Activated CD8-positive, alpha-beta T cell treated with anti-CD3 and anti-CD28 coated beads for 36 hours (primary cell): Measurements from ENCODE around the gene CFAP58. TPM values are rescaled to one million over a fixed set of nuclear protein-coding genes. Genes with fewer than 3 reads are reported as not detected.

ENCODE experiments used
- ATAC-seq: fragments of 200-7000 bp; cut with Tn5 transposase; one replicate; pipeline ENCODE4 v1.10.0; 2021; ENCODE audit warnings: mild to moderate bottlenecking, moderate library complexity
- CTCF ChIA-PET: fragments of 350-600 bp; sonication (Branson Sonifier 250); formaldehyde crosslinking; loops from one replicate; lab custom pipeline; 2021; ENCODE audit warnings: antibody characterized with exemption; lab: Charles Lee
- POLR2A ChIA-PET: fragments of 350-600 bp; sonication (Branson Sonifier 250); formaldehyde crosslinking; loops from one replicate; lab custom pipeline; 2021; ENCODE audit warnings: antibody characterized with exemption; lab: Charles Lee
- DNase-seq: peaks from one replicate; pipeline ENCODE4 v3.0.0-alpha.2; 2020
- H3K27ac Mint-ChIP-seq: one replicate; pipeline ENCODE4 v1.8.0; 2021; ENCODE audit warnings: mild to moderate bottlenecking, mixed read lengths
- H3K27me3 Mint-ChIP-seq: one replicate; pipeline ENCODE4 v1.8.0; 2021; ENCODE audit warnings: mixed read lengths
- H3K36me3 Mint-ChIP-seq: one replicate; pipeline ENCODE4 v1.8.0; 2021; ENCODE audit warnings: low read depth, mixed read lengths
- H3K4me1 Mint-ChIP-seq: one replicate; pipeline ENCODE4 v1.8.0; 2021; ENCODE audit warnings: low read depth, mixed read lengths
- H3K4me3 Mint-ChIP-seq: one replicate; pipeline ENCODE4 v1.8.0; 2021; ENCODE audit warnings: mild to moderate bottlenecking, moderate library complexity, mixed read lengths
- H3K9me3 Mint-ChIP-seq: one replicate; pipeline ENCODE4 v1.8.0; 2021; ENCODE audit warnings: mixed read lengths
- intact Hi-C: fragments of 100-400 bp; cut with micrococcal nuclease; formaldehyde crosslinking; loops from one replicate; pipeline ENCODE4 v1.10.0; 2022
- total RNA-seq, 2 experiments: library from RNA; stranded (reverse); gene quantifications; one replicate each; pipeline ENCODE4 v1.2.3, GENCODE V29; 2021
- TF ChIP-seq, protein P1 (sequence below): fragments of 200-600 bp; IDR thresholded peaks from one replicate; pipeline ENCODE4 v1.8.0; 2022; ENCODE audit warnings: antibody characterized with exemption, mild to moderate bottlenecking

Gene CFAP58
- total RNA-seq, 2 experiments from 2014 or later, result 0.27 to 0.38 TPM

- no peak overlapping the region for H3K27ac Mint-ChIP-seq
- no peak overlapping the region for H3K4me3 Mint-ChIP-seq
- POLR2A ChIA-PET, result no interaction called here
- CTCF ChIA-PET, result no interaction called here
- no peaks in the 10 kb centered on the region for H3K36me3 Mint-ChIP-seq
- TF ChIP-seq, protein P1, sequence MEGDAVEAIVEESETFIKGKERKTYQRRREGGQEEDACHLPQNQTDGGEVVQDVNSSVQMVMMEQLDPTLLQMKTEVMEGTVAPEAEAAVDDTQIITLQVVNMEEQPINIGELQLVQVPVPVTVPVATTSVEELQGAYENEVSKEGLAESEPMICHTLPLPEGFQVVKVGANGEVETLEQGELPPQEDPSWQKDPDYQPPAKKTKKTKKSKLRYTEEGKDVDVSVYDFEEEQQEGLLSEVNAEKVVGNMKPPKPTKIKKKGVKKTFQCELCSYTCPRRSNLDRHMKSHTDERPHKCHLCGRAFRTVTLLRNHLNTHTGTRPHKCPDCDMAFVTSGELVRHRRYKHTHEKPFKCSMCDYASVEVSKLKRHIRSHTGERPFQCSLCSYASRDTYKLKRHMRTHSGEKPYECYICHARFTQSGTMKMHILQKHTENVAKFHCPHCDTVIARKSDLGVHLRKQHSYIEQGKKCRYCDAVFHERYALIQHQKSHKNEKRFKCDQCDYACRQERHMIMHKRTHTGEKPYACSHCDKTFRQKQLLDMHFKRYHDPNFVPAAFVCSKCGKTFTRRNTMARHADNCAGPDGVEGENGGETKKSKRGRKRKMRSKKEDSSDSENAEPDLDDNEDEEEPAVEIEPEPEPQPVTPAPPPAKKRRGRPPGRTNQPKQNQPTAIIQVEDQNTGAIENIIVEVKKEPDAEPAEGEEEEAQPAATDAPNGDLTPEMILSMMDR, result no peak
- peaks cover 5% of the 10 kb centered on the region for H3K27me3 Mint-ChIP-seq
- DNase-seq (peak; percentile 8), ATAC-seq (no peak)
- intact Hi-C loops, result no loop called here
- no peaks in the 10 kb centered on the region for H3K4me1 Mint-ChIP-seq
- no peaks in the 10 kb centered on the region for H3K9me3 Mint-ChIP-seq
Measured at GRCh38 chr10:104478380-104478779, 124.7 kb downstream of the CFAP58 start.

GRCh38 chr10:104479906-104480593, 126.4 kb downstream of the CFAP58 start:
- no peak overlapping the region for H3K4me3 Mint-ChIP-seq
- ChIA-PET POLR2A (no interaction called here), CTCF (no interaction called here)
- TF ChIP-seq, protein P1, result no peak
- H3K27me3 Mint-ChIP-seq, result peaks cover 5% of the 10 kb centered on the region
- DNase-seq (no peak), ATAC-seq (no peak)
- H3K27ac Mint-ChIP-seq, result no peak overlapping the region
- no peaks in the 10 kb centered on the region for H3K4me1 Mint-ChIP-seq
- H3K9me3 Mint-ChIP-seq, result no peaks in the 10 kb centered on the region
- H3K36me3 Mint-ChIP-seq, result no peaks in the 10 kb centered on the region
- intact Hi-C loops, result no loop called here

GRCh38 chr10:104480797-104481196, 127.2 kb downstream of the CFAP58 start:
- ATAC-seq (no peak), DNase-seq (no peak)
- Mint-ChIP-seq H3K9me3 (no peaks in the 10 kb centered on the region), H3K27ac (no peak overlapping the region), H3K4me1 (no peaks in the 10 kb centered on the region), H3K27me3 (peaks cover 5% of the 10 kb centered on the region), H3K4me3 (no peak overlapping the region), H3K36me3 (no peaks in the 10 kb centered on the region)
- TF ChIP-seq, protein P1, result no peak
- ChIA-PET POLR2A (no interaction called here), CTCF (no interaction called here)
- intact Hi-C loops, result no loop called here

GRCh38 chr10:104483582-104483981, 129.9 kb downstream of the CFAP58 start:
- Mint-ChIP-seq H3K27me3 (peaks cover 8% of the 10 kb centered on the region), H3K36me3 (no peaks in the 10 kb centered on the region), H3K4me3 (no peak overlapping the region), H3K4me1 (no peaks in the 10 kb centered on the region), H3K9me3 (no peaks in the 10 kb centered on the region), H3K27ac (no peak overlapping the region)
- CTCF ChIA-PET, result no interaction called here
- POLR2A ChIA-PET, result no interaction called here
- TF ChIP-seq, protein P1, result no peak
- ATAC-seq (no peak), DNase-seq (peak; percentile 31)
- intact Hi-C loops, result no loop called here

DNA sequence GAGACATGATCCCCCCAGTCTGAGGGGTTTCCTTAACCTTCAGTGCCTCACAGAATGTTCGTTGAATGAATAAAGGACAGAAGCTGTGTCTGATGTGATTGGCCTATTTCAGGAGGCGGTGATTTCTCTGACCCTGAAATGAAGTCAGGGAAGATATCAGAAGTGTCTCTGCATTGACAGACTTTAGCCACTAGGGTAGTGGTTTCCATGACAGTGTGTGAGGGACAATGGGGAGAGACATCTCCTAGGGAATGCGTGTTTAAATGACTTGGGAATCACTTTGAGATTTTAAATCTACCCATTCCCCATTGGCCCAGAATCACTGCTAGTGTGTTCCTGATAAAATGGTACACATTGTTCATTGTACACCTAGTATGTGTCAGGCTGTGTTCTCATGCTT, 132.0 kb downstream of the CFAP58 start:
- intact Hi-C loops, result no loop called here
- ATAC-seq (no peak), DNase-seq (no peak)
- Mint-ChIP-seq H3K4me1 (no peaks in the 10 kb centered on the region), H3K27ac (no peak overlapping the region), H3K4me3 (no peak overlapping the region), H3K27me3 (peaks cover 8% of the 10 kb centered on the region), H3K36me3 (no peaks in the 10 kb centered on the region), H3K9me3 (no peaks in the 10 kb centered on the region)
- CTCF ChIA-PET, result interaction anchor here (0.8 kb wide), 1 partner anchor 120 kb away, joined by 3 read pairs; no protein-coding TSS in a partner anchor
- TF ChIP-seq, protein P1, result no peak
- POLR2A ChIA-PET, result interaction anchor here (0.6 kb wide), 1 partner anchor 39 kb away, joined by 3 read pairs; no protein-coding TSS in a partner anchor
